H9 (cell line): ENCODE measurements around the gene SCP2. TPM values are rescaled to one million over a fixed set of nuclear protein-coding genes. Genes with fewer than 3 reads are reported as not detected.

ENCODE experiments used
- DNase-seq: peaks from one replicate; pipeline ENCODE4 v3.0.0-alpha.2; 2017
- H2AFZ ChIP-seq: one replicate; pipeline ENCODE4 v1.6.1; 2013; ENCODE audit warnings: mild to moderate bottlenecking, low read length, control low read depth, moderate library complexity
- H2AK5ac ChIP-seq: 2 replicates; pipeline ENCODE4 v1.6.1; 2013; ENCODE audit warnings: low read length, control low read depth, mixed read lengths; ENCODE audit not compliant: insufficient read length
- H2BK120ac ChIP-seq: one replicate; pipeline ENCODE4 v1.6.1; 2013; ENCODE audit warnings: low read depth, mild to moderate bottlenecking, low read length, control low read depth, inconsistent platforms; ENCODE audit not compliant: poor library complexity, severe bottlenecking
- H2BK12ac ChIP-seq: 2 replicates; pipeline ENCODE4 v1.6.1; 2013; ENCODE audit warnings: low read length, control low read depth, mixed read lengths, low read depth; ENCODE audit not compliant: insufficient read length
- H2BK15ac ChIP-seq: 2 replicates; pipeline ENCODE4 v1.6.1; 2013; ENCODE audit warnings: low read depth, low read length, control low read depth
- H2BK20ac ChIP-seq: one replicate; pipeline ENCODE4 v1.6.1; 2013; ENCODE audit warnings: low read depth, mild to moderate bottlenecking, low read length, control low read depth, inconsistent platforms; ENCODE audit not compliant: poor library complexity, severe bottlenecking
- H2BK5ac ChIP-seq: 2 replicates; pipeline ENCODE4 v1.6.1; 2013; ENCODE audit warnings: low read length, control low read depth, mixed read lengths; ENCODE audit not compliant: insufficient read length
- H3K14ac ChIP-seq: 2 replicates; pipeline ENCODE4 v1.6.1; 2013; ENCODE audit warnings: low read length, control low read depth; ENCODE audit not compliant: insufficient read depth
- H3K18ac ChIP-seq: 2 replicates; pipeline ENCODE4 v1.6.1; 2013; ENCODE audit warnings: low read depth, mild to moderate bottlenecking, mixed read lengths, low read length, control low read depth; ENCODE audit not compliant: insufficient read length
- H3K23ac ChIP-seq: 2 replicates; pipeline ENCODE4 v1.6.1; 2013; ENCODE audit warnings: low read length, control low read depth, mixed read lengths, low read depth; ENCODE audit not compliant: insufficient read length
- H3K23me2 ChIP-seq: 2 replicates; pipeline ENCODE4 v1.6.1; 2013; ENCODE audit warnings: low read depth, mild to moderate bottlenecking, mixed read lengths, low read length, control low read depth; ENCODE audit not compliant: insufficient read length, poor library complexity, severe bottlenecking
- H3K27ac ChIP-seq: 2 replicates; pipeline ENCODE4 v1.5.1; 2013; ENCODE audit warnings: low read length, control low read depth, mixed read lengths, low read depth; ENCODE audit not compliant: insufficient read length
- H3K27me3 ChIP-seq: 2 replicates; pipeline ENCODE4 v1.6.1; 2013; ENCODE audit warnings: low read length, control low read depth, inconsistent platforms; ENCODE audit not compliant: insufficient read depth
- H3K4ac ChIP-seq: 2 replicates; pipeline ENCODE4 v1.6.1; 2013; ENCODE audit warnings: low read depth, mild to moderate bottlenecking, control low read depth, inconsistent platforms, low read length, moderate library complexity
- H3K4me1 ChIP-seq: 2 replicates; pipeline ENCODE4 v1.6.1; 2013; ENCODE audit warnings: low read length, control low read depth, inconsistent platforms; ENCODE audit not compliant: insufficient read depth
- H3K4me2 ChIP-seq: 2 replicates; pipeline ENCODE4 v1.6.1; 2013; ENCODE audit warnings: low read length, control low read depth, mixed read lengths; ENCODE audit not compliant: insufficient read length, insufficient read depth
- H3K56ac ChIP-seq: 2 replicates; pipeline ENCODE4 v1.6.1; 2013; ENCODE audit warnings: low read depth, mild to moderate bottlenecking, mixed read lengths, low read length, control low read depth; ENCODE audit not compliant: insufficient read length
- H3K79me1 ChIP-seq: 2 replicates; pipeline ENCODE4 v1.6.1; 2013; ENCODE audit warnings: low read depth, mild to moderate bottlenecking, moderate library complexity, low read length, control low read depth, inconsistent platforms; ENCODE audit not compliant: insufficient read depth, poor library complexity, severe bottlenecking
- H3K79me2 ChIP-seq: 2 replicates; pipeline ENCODE4 v1.6.1; 2013; ENCODE audit warnings: low read length, control low read depth, inconsistent platforms; ENCODE audit not compliant: insufficient read depth
- H3K9ac ChIP-seq: 2 replicates; pipeline ENCODE4 v1.6.1; 2013; ENCODE audit warnings: low read length, control low read depth, mixed read lengths; ENCODE audit not compliant: insufficient read length; ENCODE audit errors: extremely low read depth
- H3K9me3 ChIP-seq: one replicate; pipeline ENCODE4 v1.6.1; 2013; ENCODE audit warnings: low read depth, low read length, inconsistent platforms; ENCODE audit not compliant: control insufficient read depth
- H3T11ph ChIP-seq: one replicate; pipeline ENCODE4 v1.6.1; 2013; ENCODE audit warnings: mild to moderate bottlenecking, low read length, control low read depth, inconsistent platforms
- H4K20me1 ChIP-seq: one replicate; pipeline ENCODE4 v1.6.1; 2013; ENCODE audit not compliant: control insufficient read depth, insufficient read length, insufficient read depth
- H4K5ac ChIP-seq: 2 replicates; pipeline ENCODE4 v1.6.1; 2013; ENCODE audit warnings: low read depth, mild to moderate bottlenecking, mixed read lengths, low read length, control low read depth; ENCODE audit not compliant: insufficient read length
- H4K8ac ChIP-seq: replicated peaks from 2 replicates; pipeline ENCODE4 v1.6.1; 2013; ENCODE audit warnings: low read length, control low read depth, mixed read lengths, low read depth; ENCODE audit not compliant: insufficient read length
- H4K91ac ChIP-seq: 2 replicates; pipeline ENCODE4 v1.6.1; 2013; ENCODE audit warnings: low read depth, mild to moderate bottlenecking, moderate library complexity, mixed read lengths, low read length, control low read depth; ENCODE audit not compliant: insufficient read length
- H3K27ac Mint-ChIP-seq, 3 experiments: 2 replicates in 2 of 3; 3 replicates in 1 of 3; pipeline ENCODE4 v1.8.0; 2020 to 2021; ENCODE audit warnings: mixed read lengths in 3 of 3, mild to moderate bottlenecking in 1 of 3, moderate library complexity in 1 of 3
- H3K27me3 Mint-ChIP-seq: 2 replicates; pipeline ENCODE4 v1.8.0; 2021; ENCODE audit warnings: low read depth, mild to moderate bottlenecking, moderate library complexity, mixed read lengths
- H3K36me3 Mint-ChIP-seq, 3 experiments: 2 replicates in 2 of 3; 3 replicates in 1 of 3; pipeline ENCODE4 v1.8.0; 2020 to 2021; ENCODE audit warnings: low read depth in 3 of 3, mixed read lengths in 3 of 3; ENCODE audit not compliant: insufficient read depth in 1 of 3
- H3K4me1 Mint-ChIP-seq, 2 experiments: 2 replicates each; pipeline ENCODE4 v1.8.0; 2020; ENCODE audit warnings: mixed read lengths in 2 of 2
- H3K4me3 Mint-ChIP-seq, 2 experiments: 2 replicates in 1 of 2; 3 replicates in 1 of 2; pipeline ENCODE4 v1.8.0; 2020 to 2021; ENCODE audit warnings: mild to moderate bottlenecking in 2 of 2, mixed read lengths in 2 of 2, moderate library complexity in 1 of 2
- H3K9me3 Mint-ChIP-seq, 2 experiments: 2 replicates in 1 of 2; 3 replicates in 1 of 2; pipeline ENCODE4 v1.8.0; 2020; ENCODE audit warnings: mild to moderate bottlenecking in 2 of 2, mixed read lengths in 2 of 2, moderate library complexity in 1 of 2
- WGBS: extraction: QIAGEN DNeasy Blood & Tissue Kit; methylation state at CpG from one replicate; pipeline ENCODE4 v1.1.7; 2013; ENCODE audit warnings: missing lambda C conversion rate, low lambda C conversion rate, mixed read lengths; ENCODE audit not compliant: insufficient read length; ENCODE audit errors: extremely low coverage; 5-methylcytosine and 5-hydroxymethylcytosine counted together
- total RNA-seq: library from RNA; stranded (reverse); gene quantifications from 2 replicates; pipeline ENCODE4 v1.2.1, GENCODE V29; 2021
- TF ChIP-seq, protein P1 (sequence below): fragments of 200-600 bp; sonication (generic); conservative IDR thresholded peaks from 3 replicates; pipeline ENCODE4 v1.8.0; 2021; ENCODE audit warnings: antibody characterized with exemption, mild to moderate bottlenecking

The SCP2 gene
- total RNA-seq, 1 experiment from 2014 or later: 48.8 TPM

DNA sequence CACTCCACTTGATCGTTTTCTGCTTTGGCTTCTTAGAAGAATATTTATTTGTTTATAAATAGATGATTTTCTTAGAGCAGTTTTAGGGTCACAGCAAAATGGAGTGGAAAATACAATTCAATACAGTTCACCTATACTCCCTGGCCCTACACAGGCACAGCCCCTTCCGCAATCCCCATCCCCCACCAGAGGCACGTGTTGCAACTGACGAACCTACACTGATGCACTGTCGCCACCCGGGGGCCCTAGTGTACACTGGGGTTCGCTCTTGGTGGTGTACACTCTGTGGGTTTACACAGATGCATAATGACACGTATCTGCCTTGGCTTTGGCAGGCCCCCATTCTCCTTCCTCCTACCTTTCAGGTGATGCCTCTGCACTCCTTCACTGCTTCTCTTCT is 13.5 kb upstream of the SCP2 start:
- TF ChIP-seq, protein P1, sequence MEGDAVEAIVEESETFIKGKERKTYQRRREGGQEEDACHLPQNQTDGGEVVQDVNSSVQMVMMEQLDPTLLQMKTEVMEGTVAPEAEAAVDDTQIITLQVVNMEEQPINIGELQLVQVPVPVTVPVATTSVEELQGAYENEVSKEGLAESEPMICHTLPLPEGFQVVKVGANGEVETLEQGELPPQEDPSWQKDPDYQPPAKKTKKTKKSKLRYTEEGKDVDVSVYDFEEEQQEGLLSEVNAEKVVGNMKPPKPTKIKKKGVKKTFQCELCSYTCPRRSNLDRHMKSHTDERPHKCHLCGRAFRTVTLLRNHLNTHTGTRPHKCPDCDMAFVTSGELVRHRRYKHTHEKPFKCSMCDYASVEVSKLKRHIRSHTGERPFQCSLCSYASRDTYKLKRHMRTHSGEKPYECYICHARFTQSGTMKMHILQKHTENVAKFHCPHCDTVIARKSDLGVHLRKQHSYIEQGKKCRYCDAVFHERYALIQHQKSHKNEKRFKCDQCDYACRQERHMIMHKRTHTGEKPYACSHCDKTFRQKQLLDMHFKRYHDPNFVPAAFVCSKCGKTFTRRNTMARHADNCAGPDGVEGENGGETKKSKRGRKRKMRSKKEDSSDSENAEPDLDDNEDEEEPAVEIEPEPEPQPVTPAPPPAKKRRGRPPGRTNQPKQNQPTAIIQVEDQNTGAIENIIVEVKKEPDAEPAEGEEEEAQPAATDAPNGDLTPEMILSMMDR: peak; percentile 56
- Histone ChIP-seq H2BK120ac (no peak overlapping the region), H3K4ac (no peak overlapping the region), H3K9ac (no peak overlapping the region), H3K4me2 (no peak overlapping the region), H2BK15ac (no peak overlapping the region), H3K56ac (no peak overlapping the region), H4K91ac (no peak overlapping the region), H3K9me3 (no peaks in the 10 kb centered on the region), H3K14ac (no peak overlapping the region), H3K4me1 (no peaks in the 10 kb centered on the region; the same call in 1 of the 2 replicates), H3T11ph (no peak overlapping the region), H3K23me2 (no peaks in the 10 kb centered on the region), H2BK12ac (no peak overlapping the region), H2AK5ac (no peak overlapping the region), H3K18ac (no peak overlapping the region), H2AFZ (no peak overlapping the region), H3K27ac (no peak overlapping the region), H3K27me3 (no peaks in the 10 kb centered on the region), H2BK5ac (no peak overlapping the region), H3K79me2 (no peaks in the 10 kb centered on the region), H3K23ac (no peak overlapping the region), H4K5ac (no peak overlapping the region), H4K8ac (no peak overlapping the region), H3K79me1 (no peaks in the 10 kb centered on the region), H2BK20ac (no peak overlapping the region), H4K20me1 (no peaks in the 10 kb centered on the region)
- no peaks in the 10 kb centered on the region for H3K36me3 Mint-ChIP-seq
- H3K4me1 Mint-ChIP-seq: peaks cover 0 to 11% of the 10 kb centered on the region in 2 experiments; a peak in 3 of 4 replicates
- no peak overlapping the region for H3K27ac Mint-ChIP-seq
- H3K4me3 Mint-ChIP-seq: no peak overlapping the region
- WGBS: no CpG with 5 or more reads among the region's 8 CpGs
- peak; percentile 64 for DNase-seq
- H3K9me3 Mint-ChIP-seq: no peaks in the 10 kb centered on the region
- H3K27me3 Mint-ChIP-seq: no peaks in the 10 kb centered on the region; the same call in 1 of the 2 replicates
